ENCODE results near the gene SPACA9. TPM values are rescaled to one million over a fixed set of nuclear protein-coding genes. Genes with fewer than 3 reads are reported as not detected.

The SPACA9 gene
- total RNA-seq, 1 experiment from 2014 or later = 1.3 TPM

- Histone ChIP-seq H3K79me2 (ENCODE audit: insufficient read depth, low read length) (peaks cover 13% of the 10 kb centered on the region; the same call in 1 of the 2 replicates), H3K56ac (ENCODE audit: insufficient read length, low read depth, low read length) (no peak overlapping the region), H3K4me1 (ENCODE audit: insufficient read depth, low read length) (no peaks in the 10 kb centered on the region), H3K23ac (ENCODE audit: insufficient read length, low read depth, low read length) (no peak overlapping the region), H2BK5ac (ENCODE audit: insufficient read length, low read length) (no peak overlapping the region), H3K79me1 (ENCODE audit: insufficient read depth, low read depth, low read length, poor library complexity, severe bottlenecking) (peaks cover 3% of the 10 kb centered on the region), H4K91ac (ENCODE audit: insufficient read length, low read depth, low read length) (no peak overlapping the region), H3K14ac (ENCODE audit: insufficient read depth, low read length) (no peak overlapping the region), H2BK20ac (ENCODE audit: low read depth, low read length, poor library complexity, severe bottlenecking) (no peak overlapping the region), H2AK5ac (ENCODE audit: insufficient read length, low read length) (no peak overlapping the region), H2BK15ac (ENCODE audit: low read depth, low read length) (no peak overlapping the region), H2BK120ac (ENCODE audit: low read depth, low read length, poor library complexity, severe bottlenecking) (no peak overlapping the region), H2AFZ (ENCODE audit: low read length) (no peak overlapping the region), H3K4ac (ENCODE audit: low read depth, low read length) (no peak overlapping the region), H3K18ac (ENCODE audit: insufficient read length, low read depth, low read length) (no peak overlapping the region), H2BK12ac (ENCODE audit: insufficient read length, low read depth, low read length) (no peak overlapping the region), H3T11ph (ENCODE audit: low read length) (no peak overlapping the region), H4K8ac (replicated peaks; ENCODE audit: insufficient read length, low read depth, low read length) (no peak overlapping the region), H3K9me3 (ENCODE audit: control insufficient read depth, low read depth, low read length) (no peaks in the 10 kb centered on the region), H4K20me1 (ENCODE audit: control insufficient read depth, insufficient read depth, insufficient read length) (no peaks in the 10 kb centered on the region), H3K23me2 (ENCODE audit: insufficient read length, low read depth, low read length, poor library complexity, severe bottlenecking) (no peaks in the 10 kb centered on the region), H4K5ac (ENCODE audit: insufficient read length, low read depth, low read length) (no peak overlapping the region), H3K4me2 (ENCODE audit: insufficient read depth, insufficient read length, low read length) (no peak overlapping the region), H3K27me3 (ENCODE audit: insufficient read depth, low read length) (no peaks in the 10 kb centered on the region), H3K27ac (ENCODE audit: insufficient read length, low read depth, low read length) (no peak overlapping the region), H3K9ac (ENCODE audit: extremely low read depth, insufficient read length, low read length) (no peak overlapping the region)
- WGBS (ENCODE audit: extremely low coverage, insufficient read length, low lambda C conversion rate) = no CpG with 5 or more reads among the region's 1 CpG
- no peak for TF ChIP-seq CTCF (conservative IDR thresholded peaks at IDR 0.05)
- H3K27me3 Mint-ChIP-seq (ENCODE audit: low read depth) = no peaks in the 10 kb centered on the region
- no peak for DNase-seq
- H3K4me1 Mint-ChIP-seq = peaks cover 20 to 33% of the 10 kb centered on the region in 2 experiments
- H3K36me3 Mint-ChIP-seq (ENCODE audit: insufficient read depth in 1 of 3, low read depth in 3 of 3) = no peaks in the 10 kb centered on the region; a peak in 1 of 7 replicates
- H3K27ac Mint-ChIP-seq = no peak overlapping the region
- no peak overlapping the region for H3K4me3 Mint-ChIP-seq
- no peaks in the 10 kb centered on the region for H3K9me3 Mint-ChIP-seq
Measured at GRCh38 chr9:132939169-132939568, 60.5 kb downstream of the SPACA9 start.

Other genes starting within 250 kb of the SPACA9 start
- gene DDX31, start 208.9 kb upstream of the SPACA9 start, total RNA-seq (2021) = 27.6 and 28.4 TPM in 2 replicates
- 42.5 and 43.6 TPM in 2 replicates for gene GTF3C4, start 208.4 kb upstream of the SPACA9 start, total RNA-seq (2021)
- gene AK8, start 614 bp upstream of the SPACA9 start, total RNA-seq (2021) = 0.44 and 0.46 TPM in 2 replicates
- 31.7 and 32.7 TPM in 2 replicates for gene TSC1, start 65.7 kb downstream of the SPACA9 start, total RNA-seq (2021)
- not detected in 2 replicates for gene GFI1B, start 99.8 kb downstream of the SPACA9 start, total RNA-seq (2021)
- 85.5 and 88.9 TPM in 2 replicates for gene GTF3C5, start 152.1 kb downstream of the SPACA9 start, total RNA-seq (2021)
- 3.6 and 4.0 TPM in 2 replicates for gene CEL, start 183.1 kb downstream of the SPACA9 start, total RNA-seq (2021)
- gene RALGDS, start 242.3 kb downstream of the SPACA9 start, total RNA-seq (2021) = 20.9 and 21.3 TPM in 2 replicates

All from H9 (cell line).